ENCODE results near the gene RECQL5.

The RECQL5 gene

DNA sequence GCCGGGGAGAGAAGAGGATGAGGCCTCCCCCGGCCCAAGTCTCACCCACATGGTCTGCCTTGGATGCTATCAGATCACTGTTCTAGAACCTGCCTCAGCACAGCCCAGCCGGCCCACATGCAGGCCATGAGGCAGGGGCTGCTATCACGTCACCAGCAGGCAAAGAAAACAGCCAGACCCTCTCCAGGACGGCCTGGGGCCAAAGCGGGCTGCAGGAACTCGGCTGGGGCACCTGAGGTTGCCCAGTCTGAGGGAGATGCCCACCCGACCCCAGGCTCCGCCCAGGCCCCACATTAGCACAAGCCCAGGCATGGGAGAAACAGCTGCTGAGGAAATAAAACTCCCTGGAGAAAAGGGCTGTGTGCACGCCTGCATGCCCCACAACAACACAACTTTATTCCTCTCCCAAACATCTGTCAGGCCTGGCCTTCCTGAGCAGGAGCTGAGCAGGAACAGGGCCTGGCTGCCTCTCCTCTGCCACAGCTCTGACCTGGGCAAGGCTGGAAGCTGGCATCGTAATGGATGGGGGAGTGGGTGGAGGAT, 40.4 kb downstream of the RECQL5 start:
- no peak for ATAC-seq
- H3K9me3 Mint-ChIP-seq: no peaks in the 10 kb centered on the region
- no peaks in the 10 kb centered on the region for H3K27me3 Mint-ChIP-seq
- DNase-seq: no peak
- H3K27ac Mint-ChIP-seq: no peak overlapping the region
- H3K4me3 Mint-ChIP-seq: no peak overlapping the region
- H3K36me3 Mint-ChIP-seq (ENCODE audit: low read depth): no peaks in the 10 kb centered on the region
- no peaks in the 10 kb centered on the region for H3K4me1 Mint-ChIP-seq

DNA sequence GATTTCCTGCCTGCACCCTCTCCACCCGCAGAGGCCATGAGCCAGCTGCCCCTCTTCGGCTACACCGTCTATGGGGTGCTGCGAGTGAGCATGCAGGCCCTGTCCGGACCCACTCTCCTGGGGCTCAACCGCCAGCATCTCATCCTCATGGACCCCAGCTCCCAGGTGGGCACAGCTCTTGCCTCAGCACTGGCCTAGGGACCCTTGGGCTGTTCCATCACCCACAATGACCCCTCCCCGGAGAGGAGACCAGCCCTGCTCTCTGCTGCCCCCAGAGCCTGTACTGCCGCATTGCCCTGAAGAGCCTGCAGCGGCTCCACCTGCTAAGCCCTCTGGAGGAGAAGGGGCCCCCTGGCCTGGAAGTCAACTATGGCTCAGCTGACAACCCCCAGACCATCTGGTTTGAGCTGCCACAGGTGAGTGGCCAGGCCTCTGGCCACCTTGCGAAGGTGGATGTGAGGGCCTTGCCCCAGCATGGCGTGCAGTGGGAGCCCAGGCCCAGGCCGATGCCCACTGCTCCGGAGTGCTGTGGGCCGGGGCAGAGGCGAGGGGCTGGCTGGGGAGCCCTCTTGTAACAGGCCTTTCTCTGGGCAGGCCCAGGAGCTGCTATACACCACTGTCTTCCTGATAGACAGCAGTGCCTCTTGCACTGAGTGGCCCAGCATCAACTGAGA, 41.0 kb downstream of the RECQL5 start:
- DNase-seq (peak; percentile 23), ATAC-seq (peak; percentile 35)
- Mint-ChIP-seq H3K4me3 (no peak overlapping the region), H3K4me1 (no peaks in the 10 kb centered on the region), H3K9me3 (no peaks in the 10 kb centered on the region), H3K27ac (no peak overlapping the region), H3K36me3 (ENCODE audit: low read depth) (no peaks in the 10 kb centered on the region), H3K27me3 (no peaks in the 10 kb centered on the region)

DNA sequence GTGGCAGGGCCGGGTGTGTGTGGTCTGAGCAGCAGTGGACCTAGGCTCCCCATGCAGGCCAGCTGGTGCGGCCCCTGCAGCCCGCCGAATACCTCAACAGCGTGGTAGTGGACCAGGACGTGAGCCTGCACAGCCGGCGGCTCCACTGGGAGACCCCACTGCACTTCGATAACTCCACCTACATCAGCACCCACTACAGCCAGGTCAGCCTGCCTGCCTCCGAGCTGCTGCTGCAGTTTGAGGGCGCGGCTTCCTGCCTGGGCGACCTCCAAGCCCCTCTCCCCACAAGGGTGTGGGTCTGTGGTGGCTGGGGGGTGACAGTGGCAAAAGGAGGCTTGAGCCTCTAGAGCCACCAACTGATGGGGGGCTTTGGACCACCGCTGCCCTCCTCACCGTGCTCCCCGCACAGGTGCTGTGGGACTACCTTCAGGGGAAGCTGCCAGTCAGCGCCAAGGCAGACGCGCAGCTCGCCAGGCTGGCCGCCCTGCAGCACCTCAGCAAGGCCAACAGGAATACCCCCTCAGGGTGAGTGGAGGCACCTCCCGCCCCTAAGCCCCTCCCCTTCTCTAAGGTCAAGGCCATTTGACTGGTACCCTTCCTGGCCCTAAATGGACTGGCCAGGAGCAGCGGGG, 42.1 kb downstream of the RECQL5 start:
- Mint-ChIP-seq H3K27ac (no peak overlapping the region), H3K9me3 (no peaks in the 10 kb centered on the region), H3K36me3 (ENCODE audit: low read depth) (no peaks in the 10 kb centered on the region), H3K4me1 (no peaks in the 10 kb centered on the region), H3K4me3 (no peak overlapping the region), H3K27me3 (no peaks in the 10 kb centered on the region)
- ATAC-seq (no peak), DNase-seq (no peak)

DNA sequence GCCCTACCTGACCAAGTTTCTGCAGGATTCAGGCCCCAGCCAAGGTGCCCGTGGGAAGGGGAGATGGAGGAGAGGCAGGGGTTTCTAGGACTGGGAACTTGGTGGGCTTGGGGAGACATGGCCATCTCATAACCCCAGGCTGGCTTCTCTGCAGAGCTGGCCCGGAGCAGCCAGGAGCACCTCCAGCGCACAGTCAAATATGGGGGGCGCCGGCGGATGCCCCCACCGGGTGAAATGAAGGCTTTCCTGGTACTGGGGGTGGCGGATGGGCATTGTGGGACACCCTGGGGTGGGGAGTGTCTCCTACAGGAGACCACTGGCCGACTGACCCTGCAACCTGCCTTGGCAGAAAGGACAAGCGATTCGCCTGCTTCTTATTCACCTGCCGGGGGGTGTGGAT, 42.9 kb downstream of the RECQL5 start:
- H3K36me3 Mint-ChIP-seq (ENCODE audit: low read depth): no peaks in the 10 kb centered on the region
- H3K27ac Mint-ChIP-seq: no peak overlapping the region
- no peaks in the 10 kb centered on the region for H3K27me3 Mint-ChIP-seq
- ATAC-seq: no peak
- H3K4me3 Mint-ChIP-seq: no peak overlapping the region
- H3K4me1 Mint-ChIP-seq: no peaks in the 10 kb centered on the region
- H3K9me3 Mint-ChIP-seq: no peaks in the 10 kb centered on the region
- DNase-seq: no peak

DNA sequence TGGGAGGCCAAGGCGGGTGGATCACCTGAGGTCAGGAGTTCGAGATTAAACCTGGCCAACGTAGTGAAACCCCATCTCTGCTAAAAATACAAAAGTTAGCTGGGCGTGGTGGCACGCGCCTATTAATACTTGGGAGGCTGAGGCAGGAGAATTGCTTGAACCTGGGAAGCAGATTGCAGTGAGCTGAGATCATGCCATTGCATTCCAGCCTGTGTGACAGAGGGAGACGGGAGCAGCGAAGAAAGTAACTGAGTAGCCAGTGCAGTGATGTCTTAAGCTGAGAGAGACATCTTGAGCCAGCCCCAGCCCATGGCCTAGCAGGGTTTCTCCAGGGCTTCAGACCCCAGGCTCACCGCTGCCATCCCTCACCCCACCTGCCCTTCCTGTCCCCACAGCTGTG, 43.6 kb downstream of the RECQL5 start:
- Mint-ChIP-seq H3K27ac (no peak overlapping the region), H3K27me3 (no peaks in the 10 kb centered on the region), H3K4me3 (no peak overlapping the region), H3K36me3 (ENCODE audit: low read depth) (no peaks in the 10 kb centered on the region), H3K4me1 (no peaks in the 10 kb centered on the region), H3K9me3 (no peaks in the 10 kb centered on the region)
- DNase-seq: no peak
- no peak for ATAC-seq

DNA sequence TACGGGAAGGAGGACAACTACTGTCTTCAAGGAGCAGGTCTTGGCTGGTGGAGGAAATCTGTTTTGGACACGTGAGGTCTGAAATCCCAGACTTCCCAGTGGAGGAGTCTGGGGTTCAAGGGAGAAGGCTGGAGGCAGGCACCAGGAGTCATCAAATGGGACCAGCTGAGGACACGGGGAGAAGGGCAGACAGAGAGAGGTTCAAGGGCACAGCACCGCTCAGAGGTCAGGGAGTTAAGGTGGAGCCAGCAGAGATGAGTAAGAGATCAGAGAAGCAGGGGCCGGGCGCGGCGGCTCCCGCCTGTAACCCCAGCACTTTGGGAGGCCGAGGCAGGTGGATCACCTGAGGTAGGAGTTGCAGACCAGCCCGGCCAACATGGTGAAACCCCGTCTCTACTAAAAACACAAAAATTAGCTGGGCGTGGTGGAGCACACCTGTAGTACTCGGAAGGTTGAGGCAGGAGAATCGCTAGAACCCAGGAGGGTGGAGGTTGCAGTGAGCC, 44.1 kb downstream of the RECQL5 start:
- DNase-seq: no peak
- Mint-ChIP-seq H3K27ac (no peak overlapping the region), H3K4me3 (no peak overlapping the region), H3K4me1 (no peaks in the 10 kb centered on the region), H3K9me3 (no peaks in the 10 kb centered on the region), H3K36me3 (ENCODE audit: low read depth) (no peaks in the 10 kb centered on the region), H3K27me3 (no peaks in the 10 kb centered on the region)
- ATAC-seq: no peak

DNA sequence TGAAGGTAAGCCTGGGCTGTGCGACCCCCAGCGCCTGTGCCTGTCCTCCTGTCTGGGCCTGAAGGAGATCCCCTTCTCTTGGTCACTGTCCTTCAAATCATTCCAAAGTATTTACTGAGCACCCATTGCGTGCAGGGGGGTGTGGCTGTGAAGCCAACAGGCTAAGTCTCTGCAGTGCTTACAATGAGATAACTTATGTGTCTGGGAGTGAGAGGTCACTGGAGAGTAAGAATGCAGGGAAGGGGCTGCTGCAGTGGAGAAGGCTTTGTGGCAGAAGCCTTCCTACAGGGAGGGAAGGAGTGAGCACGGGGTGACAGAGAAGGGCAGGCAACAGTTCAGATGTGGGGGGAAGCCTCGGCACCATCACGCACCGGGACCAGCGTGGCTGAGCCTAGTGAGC, 44.9 kb downstream of the RECQL5 start:
- Mint-ChIP-seq H3K4me1 (no peaks in the 10 kb centered on the region), H3K36me3 (ENCODE audit: low read depth) (no peaks in the 10 kb centered on the region), H3K4me3 (no peak overlapping the region), H3K27me3 (no peaks in the 10 kb centered on the region), H3K9me3 (no peaks in the 10 kb centered on the region), H3K27ac (no peak overlapping the region)
- DNase-seq (no peak), ATAC-seq (no peak)

DNA sequence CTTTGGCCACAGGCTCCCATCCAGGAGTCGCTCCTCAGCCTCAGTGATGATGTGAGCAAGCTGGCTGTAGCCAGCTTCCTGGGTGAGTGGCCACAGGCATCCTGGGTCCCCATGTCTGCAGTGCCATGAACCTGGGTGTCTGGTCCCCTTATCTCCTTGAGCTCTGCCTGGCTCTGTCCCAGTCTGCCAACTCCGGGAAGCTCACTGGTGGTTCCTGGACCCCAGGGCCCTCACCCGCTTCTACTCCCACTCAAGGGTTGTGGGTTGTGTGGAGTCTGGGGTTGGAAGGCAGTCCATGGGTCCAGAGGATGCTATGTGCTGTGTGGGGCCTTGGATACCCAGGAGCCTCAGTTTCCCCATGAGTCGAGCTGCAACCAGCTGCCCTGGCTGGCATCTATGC, 45.5 kb downstream of the RECQL5 start:
- H3K4me3 Mint-ChIP-seq: no peak overlapping the region
- H3K27ac Mint-ChIP-seq: no peak overlapping the region
- no peak for ATAC-seq
- DNase-seq: no peak
- H3K9me3 Mint-ChIP-seq: no peaks in the 10 kb centered on the region
- no peaks in the 10 kb centered on the region for H3K36me3 Mint-ChIP-seq (ENCODE audit: low read depth)
- no peaks in the 10 kb centered on the region for H3K27me3 Mint-ChIP-seq
- no peaks in the 10 kb centered on the region for H3K4me1 Mint-ChIP-seq

DNA sequence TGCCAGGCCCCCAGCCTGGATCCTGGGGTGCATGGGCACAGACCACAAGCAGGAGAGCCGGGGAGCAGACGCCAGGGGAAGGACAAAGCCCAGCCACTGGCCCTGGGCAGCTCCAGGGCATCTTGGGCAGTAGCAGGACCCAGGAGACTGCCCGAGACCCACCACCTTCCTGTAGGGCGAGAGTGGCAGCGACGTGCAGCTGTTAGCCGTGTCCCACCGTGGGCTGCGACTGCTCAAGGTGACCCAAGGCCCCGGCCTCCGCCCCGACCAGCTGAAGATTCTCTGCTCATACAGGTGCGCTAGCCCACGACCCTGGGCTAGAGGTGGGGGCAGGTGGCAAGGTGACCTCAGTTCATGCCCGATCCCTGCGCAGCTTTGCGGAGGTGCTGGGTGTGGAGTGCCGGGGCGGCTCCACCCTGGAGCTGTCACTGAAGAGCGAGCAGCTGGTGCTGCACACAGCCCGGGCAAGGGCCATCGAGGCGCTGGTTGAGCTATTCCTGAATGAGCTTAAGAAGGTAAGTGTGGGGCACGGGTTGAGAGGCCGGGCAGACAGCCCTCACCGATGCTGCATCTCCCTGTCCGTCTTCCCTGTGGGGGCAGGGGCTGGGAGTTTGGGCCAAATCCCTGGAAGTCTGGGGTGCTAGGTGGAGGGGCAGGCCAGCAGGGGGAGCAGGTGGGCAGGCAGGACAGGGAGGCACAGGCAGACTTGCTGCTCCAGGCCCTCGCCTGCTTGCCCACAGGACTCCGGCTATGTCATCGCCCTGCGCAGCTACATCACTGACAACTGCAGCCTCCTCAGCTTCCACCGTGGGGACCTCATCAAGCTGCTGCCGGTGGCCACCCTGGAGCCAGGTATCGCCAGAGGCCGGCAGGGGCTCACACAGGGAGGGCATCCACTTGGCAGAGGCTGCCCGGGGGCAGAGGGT, 47.2 kb downstream of the RECQL5 start:
- Mint-ChIP-seq H3K4me1 (no peaks in the 10 kb centered on the region), H3K27me3 (no peaks in the 10 kb centered on the region), H3K36me3 (ENCODE audit: low read depth) (no peaks in the 10 kb centered on the region), H3K27ac (no peak overlapping the region), H3K9me3 (no peaks in the 10 kb centered on the region), H3K4me3 (no peak overlapping the region)
- peak; percentile 30 for DNase-seq
- no peak for ATAC-seq

DNA sequence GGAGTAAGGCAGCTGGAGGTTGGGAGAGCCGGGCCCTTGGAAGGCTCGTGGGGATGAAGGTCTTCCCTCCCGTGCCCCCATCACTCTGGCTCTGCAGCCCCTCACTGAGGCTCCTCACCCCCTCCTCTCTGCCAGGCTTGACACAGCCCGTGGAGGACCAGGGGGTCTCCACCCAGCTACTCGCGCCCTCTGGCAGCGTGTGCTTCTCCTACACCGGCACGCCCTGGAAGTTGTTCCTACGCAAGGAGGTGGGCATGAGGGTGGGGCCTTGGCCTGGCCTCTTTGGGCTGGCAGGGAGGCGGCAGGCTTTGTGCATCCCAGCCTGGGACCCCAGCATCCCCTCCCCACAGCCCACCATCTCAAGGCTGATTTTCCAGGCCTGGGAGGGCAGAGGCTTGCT, 49.3 kb downstream of the RECQL5 start:
- ATAC-seq: no peak
- DNase-seq: no peak
- H3K27ac Mint-ChIP-seq: no peak overlapping the region
- no peaks in the 10 kb centered on the region for H3K36me3 Mint-ChIP-seq (ENCODE audit: low read depth)
- no peaks in the 10 kb centered on the region for H3K27me3 Mint-ChIP-seq
- no peak overlapping the region for H3K4me3 Mint-ChIP-seq
- no peaks in the 10 kb centered on the region for H3K4me1 Mint-ChIP-seq
- H3K9me3 Mint-ChIP-seq: no peaks in the 10 kb centered on the region

DNA sequence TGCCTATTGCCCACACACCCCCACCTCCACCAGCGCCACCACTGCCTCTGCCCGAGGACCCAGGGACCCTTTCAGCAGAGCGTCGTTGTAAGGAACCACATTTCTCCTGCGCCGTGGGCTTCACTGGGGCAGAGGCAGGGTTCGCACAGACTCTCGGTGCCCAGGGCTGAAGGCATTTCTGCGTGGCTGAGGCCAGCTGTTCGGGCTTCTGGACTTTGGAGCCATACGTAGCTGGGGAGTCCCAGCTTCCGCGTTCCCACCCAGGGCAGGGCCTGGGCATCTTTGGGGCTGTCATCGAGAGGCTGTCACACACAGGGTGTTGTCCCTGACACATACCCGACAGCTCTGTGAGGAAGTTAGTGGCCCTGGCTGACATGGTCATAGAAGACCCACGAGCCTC, 49.7 kb downstream of the RECQL5 start:
- H3K27ac Mint-ChIP-seq: no peak overlapping the region
- DNase-seq (no peak), ATAC-seq (no peak)
- H3K4me1 Mint-ChIP-seq: no peaks in the 10 kb centered on the region
- H3K27me3 Mint-ChIP-seq: no peaks in the 10 kb centered on the region
- no peak overlapping the region for H3K4me3 Mint-ChIP-seq
- no peaks in the 10 kb centered on the region for H3K9me3 Mint-ChIP-seq
- no peaks in the 10 kb centered on the region for H3K36me3 Mint-ChIP-seq (ENCODE audit: low read depth)

DNA sequence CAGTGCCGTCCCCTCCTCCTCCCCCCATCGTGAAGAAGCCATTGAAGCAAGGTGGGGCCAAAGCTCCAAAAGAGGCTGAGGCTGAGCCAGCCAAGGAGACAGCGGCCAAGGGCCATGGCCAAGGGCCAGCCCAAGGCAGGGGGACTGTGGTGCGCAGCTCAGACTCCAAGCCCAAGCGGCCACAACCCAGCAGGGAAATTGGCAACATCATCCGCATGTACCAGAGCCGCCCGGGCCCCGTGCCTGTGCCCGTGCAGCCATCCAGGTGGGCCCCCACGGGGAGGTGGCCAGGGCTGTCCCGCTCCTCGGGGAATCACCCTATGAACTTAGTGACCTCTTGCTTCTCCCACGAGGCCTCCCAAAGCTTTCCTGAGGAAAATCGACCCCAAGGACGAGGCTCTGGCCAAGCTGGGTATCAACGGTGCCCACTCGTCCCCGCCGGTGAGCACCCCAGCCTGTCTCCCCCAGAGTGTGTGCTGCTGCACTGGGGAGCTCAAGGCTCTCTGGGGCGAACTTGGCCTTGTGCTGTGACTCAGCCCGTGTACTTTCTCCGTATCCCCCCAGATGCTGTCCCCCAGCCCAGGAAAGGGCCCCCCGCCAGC, 50.3 kb downstream of the RECQL5 start:
- ATAC-seq (no peak), DNase-seq (no peak)
- Mint-ChIP-seq H3K4me1 (no peaks in the 10 kb centered on the region), H3K36me3 (ENCODE audit: low read depth) (no peaks in the 10 kb centered on the region), H3K9me3 (no peaks in the 10 kb centered on the region), H3K4me3 (no peak overlapping the region), H3K27ac (no peak overlapping the region), H3K27me3 (no peaks in the 10 kb centered on the region)

DNA sequence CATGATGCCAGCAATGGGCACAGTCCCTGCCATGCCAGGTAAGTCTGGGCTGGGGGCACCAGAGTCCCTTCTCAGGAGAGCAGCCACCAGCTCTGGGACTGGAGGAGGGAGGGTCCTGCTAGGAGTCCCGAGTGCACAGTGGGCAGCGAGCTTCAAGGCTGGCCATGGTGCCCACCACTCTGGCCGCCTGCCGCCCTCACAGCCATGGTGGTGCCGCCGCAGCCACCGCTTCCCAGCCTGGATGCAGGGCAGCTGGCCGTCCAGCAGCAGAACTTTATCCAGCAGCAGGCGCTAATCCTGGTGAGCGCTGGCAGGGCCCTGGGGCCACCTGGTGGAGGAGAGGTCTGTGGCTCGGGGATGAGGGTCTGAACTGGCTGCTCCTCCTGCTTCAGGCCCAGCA, 51.7 kb downstream of the RECQL5 start:
- Mint-ChIP-seq H3K9me3 (no peaks in the 10 kb centered on the region), H3K4me3 (no peak overlapping the region), H3K4me1 (no peaks in the 10 kb centered on the region), H3K27me3 (no peaks in the 10 kb centered on the region), H3K36me3 (ENCODE audit: low read depth) (no peaks in the 10 kb centered on the region), H3K27ac (no peak overlapping the region)
- ATAC-seq: no peak
- no peak for DNase-seq

DNA sequence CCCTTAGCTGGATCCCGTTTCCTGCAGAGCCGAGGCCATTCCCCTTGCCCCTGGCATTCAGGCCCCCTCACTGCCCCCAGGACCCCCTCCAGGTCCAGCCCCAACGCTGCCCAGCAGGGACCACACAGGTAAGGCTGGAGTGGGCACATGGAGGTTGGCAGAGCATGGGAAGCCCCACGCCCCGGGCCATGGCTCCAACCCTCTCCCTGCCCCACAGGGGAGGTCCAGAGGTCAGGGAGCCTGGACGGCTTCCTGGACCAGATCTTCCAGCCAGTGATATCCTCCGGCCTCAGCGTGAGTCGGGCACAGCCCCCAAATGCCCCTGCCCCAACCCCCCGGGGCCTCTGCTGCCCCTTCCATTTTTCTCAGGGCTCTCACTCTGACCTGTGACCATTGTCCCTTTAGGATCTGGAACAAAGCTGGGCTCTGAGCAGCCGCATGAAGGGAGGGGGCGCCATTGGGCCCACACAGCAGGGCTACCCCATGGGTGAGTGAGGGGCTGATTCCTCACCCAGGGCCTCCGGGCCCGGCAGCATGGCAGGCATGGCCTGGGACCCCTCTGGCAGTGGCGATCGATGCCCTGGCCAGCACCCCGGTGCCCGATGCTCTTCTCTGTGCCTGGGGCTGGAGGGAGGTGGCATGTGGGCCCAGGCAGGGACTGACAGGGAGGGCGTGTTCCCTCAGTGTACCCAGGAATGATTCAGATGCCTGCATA, 52.2 kb downstream of the RECQL5 start:
- H3K27ac Mint-ChIP-seq: no peak overlapping the region
- no peak for ATAC-seq
- no peak for DNase-seq
- no peaks in the 10 kb centered on the region for H3K9me3 Mint-ChIP-seq
- no peak overlapping the region for H3K4me3 Mint-ChIP-seq
- no peaks in the 10 kb centered on the region for H3K27me3 Mint-ChIP-seq
- no peaks in the 10 kb centered on the region for H3K36me3 Mint-ChIP-seq (ENCODE audit: low read depth)
- H3K4me1 Mint-ChIP-seq: no peaks in the 10 kb centered on the region

Data from activated naive CD8-positive, alpha-beta T cell treated with anti-CD3 and anti-CD28 coated beads, Interleukin-2, amount 50 U/mL, for 24 hours (primary cell).